ENCODE data around the gene TOMM20L.
"Not testable (repeated sequence)": the region's sequence is repeated elsewhere in the genome, so short reads cannot be mapped to it uniquely, and the experiment has no call there.

Gene TOMM20L

GRCh38 chr14:58398895-58399294 is 3.2 kb downstream of the TOMM20L start:
- ATAC-seq (ENCODE audit: low read depth), result no peak
- Mint-ChIP-seq H3K27me3 (no peaks in the 10 kb centered on the region), H3K9me3 (no peaks in the 10 kb centered on the region), H3K36me3 (no peaks in the 10 kb centered on the region), H3K4me3 (no peak overlapping the region), H3K27ac (no peak overlapping the region), H3K4me1 (peaks cover 11% of the 10 kb centered on the region)
- no peak for DNase-seq (ENCODE audit: low spot score in 2 of 2)

GRCh38 chr14:58401587-58401986 is 5.9 kb downstream of the TOMM20L start:
- H3K36me3 Mint-ChIP-seq, result no peaks in the 10 kb centered on the region
- ATAC-seq (ENCODE audit: low read depth) (peak; percentile 43), DNase-seq (ENCODE audit: low spot score in 2 of 2) (no peak)
- no peaks in the 10 kb centered on the region for H3K9me3 Mint-ChIP-seq
- H3K27ac Mint-ChIP-seq, result no peak overlapping the region
- H3K4me1 Mint-ChIP-seq, result peaks cover 5% of the 10 kb centered on the region
- H3K4me3 Mint-ChIP-seq, result no peak overlapping the region
- no peaks in the 10 kb centered on the region for H3K27me3 Mint-ChIP-seq

GRCh38 chr14:58408681-58409215 is 13.0 kb downstream of the TOMM20L start:
- Mint-ChIP-seq H3K9me3 (no peaks in the 10 kb centered on the region), H3K27me3 (no peaks in the 10 kb centered on the region), H3K27ac (no peak overlapping the region), H3K4me1 (no peaks in the 10 kb centered on the region), H3K4me3 (no peak overlapping the region), H3K36me3 (peaks cover 14% of the 10 kb centered on the region)
- DNase-seq (ENCODE audit: low spot score in 2 of 2) (no peak), ATAC-seq (ENCODE audit: low read depth) (no peak)

GRCh38 chr14:58414845-58415244 is 19.1 kb downstream of the TOMM20L start:
- H3K9me3 Mint-ChIP-seq, result no peaks in the 10 kb centered on the region
- ATAC-seq (ENCODE audit: low read depth) (no peak), DNase-seq (ENCODE audit: low spot score in 2 of 2) (no peak)
- H3K27ac Mint-ChIP-seq, result no peak overlapping the region
- peaks cover 10% of the 10 kb centered on the region for H3K4me1 Mint-ChIP-seq
- no peaks in the 10 kb centered on the region for H3K27me3 Mint-ChIP-seq
- H3K36me3 Mint-ChIP-seq, result peaks cover 32% of the 10 kb centered on the region
- H3K4me3 Mint-ChIP-seq, result no peak overlapping the region

- H3K4me3 Mint-ChIP-seq, result no peak overlapping the region
- no peak for ATAC-seq (ENCODE audit: low read depth)
- no peak overlapping the region for H3K27ac Mint-ChIP-seq
- peaks cover 12% of the 10 kb centered on the region for H3K4me1 Mint-ChIP-seq
- H3K27me3 Mint-ChIP-seq, result no peaks in the 10 kb centered on the region
- peaks cover 32% of the 10 kb centered on the region for H3K36me3 Mint-ChIP-seq
- H3K9me3 Mint-ChIP-seq, result no peaks in the 10 kb centered on the region
- DNase-seq (ENCODE audit: low spot score in 2 of 2), result no peak
Measured at GRCh38 chr14:58415636-58416547, 20.2 kb downstream of the TOMM20L start.

- not testable (repeated sequence) for H3K27me3 Mint-ChIP-seq; ATAC-seq (ENCODE audit: low read depth); H3K4me3 Mint-ChIP-seq; H3K9me3 Mint-ChIP-seq; H3K27ac Mint-ChIP-seq; DNase-seq (ENCODE audit: low spot score in 2 of 2)
- peaks cover 12% of the 10 kb centered on the region for H3K4me1 Mint-ChIP-seq
- peaks cover 32% of the 10 kb centered on the region for H3K36me3 Mint-ChIP-seq
Measured at GRCh38 chr14:58416934-58417333, 21.2 kb downstream of the TOMM20L start.

GRCh38 chr14:58426670-58427280 is 31.0 kb downstream of the TOMM20L start:
- peak; percentile 15 for ATAC-seq (ENCODE audit: low read depth)
- Mint-ChIP-seq H3K27me3 (no peaks in the 10 kb centered on the region), H3K4me3 (peak overlapping the region; percentile 83), H3K4me1 (peaks cover 15% of the 10 kb centered on the region), H3K9me3 (no peaks in the 10 kb centered on the region), H3K36me3 (peaks cover 3% of the 10 kb centered on the region), H3K27ac (peak overlapping the region; percentile 92)
- DNase-seq (ENCODE audit: low spot score in 2 of 2), result peak in 1 of 2 donors; percentile 62

GRCh38 chr14:58427281-58428117 is 31.8 kb downstream of the TOMM20L start, which contains the start of the genes KIAA0586 and TIMM9:
KIAA0586 (plus strand) TSS chr14:58427719; CDS start chr14:58428265, 546 bp downstream.
TIMM9 (minus strand) TSS chr14:58427531; CDS start chr14:58411945, 15,586 bp downstream.
- H3K9me3 Mint-ChIP-seq, result no peaks in the 10 kb centered on the region

GRCh38 chr14:58428118-58428683 is 32.5 kb downstream of the TOMM20L start:
- peak overlapping the region; percentile 83 for H3K4me3 Mint-ChIP-seq

More at GRCh38 chr14:58427281-58428117, 31.8 kb downstream of the TOMM20L start, which contains the start of the genes KIAA0586 and TIMM9:
- peaks cover 15% of the 10 kb centered on the region for H3K4me1 Mint-ChIP-seq
- peak within 1 kb of the TSS; percentile 83 for H3K4me3 Mint-ChIP-seq
- peaks cover 4% of the 10 kb centered on the region for H3K36me3 Mint-ChIP-seq
- H3K27me3 Mint-ChIP-seq, result no peaks in the 10 kb centered on the region
- peak within 1 kb of the TSS; percentile 92 for H3K27ac Mint-ChIP-seq
- ATAC-seq (ENCODE audit: low read depth) (peak; percentile 92), DNase-seq (ENCODE audit: low spot score in 2 of 2) (peak; percentile 81 to 95)

GRCh38 chr14:58430156-58430555 is 34.4 kb downstream of the TOMM20L start:
- DNase-seq (ENCODE audit: low spot score in 2 of 2), result no peak
- H3K4me3 Mint-ChIP-seq, result no peak overlapping the region
- no peaks in the 10 kb centered on the region for H3K27me3 Mint-ChIP-seq
- no peak for ATAC-seq (ENCODE audit: low read depth)
- H3K27ac Mint-ChIP-seq, result peak overlapping the region; percentile 14
- H3K9me3 Mint-ChIP-seq, result no peaks in the 10 kb centered on the region
- H3K4me1 Mint-ChIP-seq, result peaks cover 12% of the 10 kb centered on the region
- peaks cover 15% of the 10 kb centered on the region for H3K36me3 Mint-ChIP-seq

More at GRCh38 chr14:58428118-58428683, 32.5 kb downstream of the TOMM20L start:
- Mint-ChIP-seq H3K27me3 (no peaks in the 10 kb centered on the region), H3K9me3 (no peaks in the 10 kb centered on the region), H3K36me3 (peaks cover 4% of the 10 kb centered on the region), H3K27ac (peak overlapping the region; percentile 92), H3K4me1 (peaks cover 15% of the 10 kb centered on the region)
- ATAC-seq (ENCODE audit: low read depth) (no peak), DNase-seq (ENCODE audit: low spot score in 2 of 2) (no peak)

- H3K9me3 Mint-ChIP-seq, result no peaks in the 10 kb centered on the region
- no peaks in the 10 kb centered on the region for H3K27me3 Mint-ChIP-seq
- no peak for ATAC-seq (ENCODE audit: low read depth)
- DNase-seq (ENCODE audit: low spot score in 2 of 2), result no peak
- H3K27ac Mint-ChIP-seq, result no peak overlapping the region
- H3K4me1 Mint-ChIP-seq, result peaks cover 8% of the 10 kb centered on the region
- peaks cover 31% of the 10 kb centered on the region for H3K36me3 Mint-ChIP-seq
- H3K4me3 Mint-ChIP-seq, result no peak overlapping the region
Measured at GRCh38 chr14:58439476-58439875, 43.7 kb downstream of the TOMM20L start.

- no peaks in the 10 kb centered on the region for H3K27me3 Mint-ChIP-seq
- no peak overlapping the region for H3K27ac Mint-ChIP-seq
- peaks cover 20% of the 10 kb centered on the region for H3K36me3 Mint-ChIP-seq
- ATAC-seq (ENCODE audit: low read depth), result no peak
- H3K4me1 Mint-ChIP-seq, result no peaks in the 10 kb centered on the region
- no peaks in the 10 kb centered on the region for H3K9me3 Mint-ChIP-seq
- DNase-seq (ENCODE audit: low spot score in 2 of 2), result no peak
- H3K4me3 Mint-ChIP-seq, result no peak overlapping the region
Measured at GRCh38 chr14:58444627-58445026, 48.9 kb downstream of the TOMM20L start.

- Mint-ChIP-seq H3K4me3 (no peak overlapping the region), H3K27me3 (no peaks in the 10 kb centered on the region), H3K36me3 (peaks cover 38% of the 10 kb centered on the region), H3K4me1 (peaks cover 3% of the 10 kb centered on the region), H3K27ac (no peak overlapping the region), H3K9me3 (no peaks in the 10 kb centered on the region)
- DNase-seq (ENCODE audit: low spot score in 2 of 2) (no peak), ATAC-seq (ENCODE audit: low read depth) (no peak)
Measured at GRCh38 chr14:58455593-58456265, 60.0 kb downstream of the TOMM20L start.
